ENCODE measurements around the gene TPI1.
"Not testable (repeated sequence)": the region's sequence is repeated elsewhere in the genome, so short reads cannot be mapped to it uniquely, and the experiment has no call there.

TPI1 gene

GRCh38 chr12:6847676-6848075 lies 19.7 kb upstream of the TPI1 start:
- no peak for DNase-seq (ENCODE audit: low read depth in 2 of 2)

GRCh38 chr12:6849427-6849826 lies 17.9 kb upstream of the TPI1 start:
- no peak for DNase-seq (ENCODE audit: low read depth in 2 of 2)

GRCh38 chr12:6849976-6850560 lies 17.3 kb upstream of the TPI1 start:
- no peak for DNase-seq (ENCODE audit: low read depth in 2 of 2)

DNA sequence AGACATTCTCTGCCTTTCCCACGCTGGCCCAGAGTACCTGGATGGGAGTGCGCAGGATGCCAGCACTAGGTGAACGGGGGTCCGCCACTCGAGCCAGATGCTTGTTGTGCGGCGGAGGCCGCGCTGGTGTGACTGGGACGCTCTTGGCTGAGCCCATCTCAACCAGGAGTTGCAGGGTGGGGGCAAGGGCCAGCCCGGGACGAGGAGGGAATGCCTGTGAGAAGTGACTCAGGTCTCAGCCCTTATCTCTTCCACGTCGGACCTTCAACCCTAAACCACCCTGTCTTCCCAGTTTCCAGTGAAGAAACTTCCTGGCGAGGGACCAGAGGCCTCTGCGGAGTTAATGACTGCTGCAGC lies 16.6 kb upstream of the TPI1 start:
- no peak for DNase-seq (ENCODE audit: low read depth in 2 of 2)

DNA sequence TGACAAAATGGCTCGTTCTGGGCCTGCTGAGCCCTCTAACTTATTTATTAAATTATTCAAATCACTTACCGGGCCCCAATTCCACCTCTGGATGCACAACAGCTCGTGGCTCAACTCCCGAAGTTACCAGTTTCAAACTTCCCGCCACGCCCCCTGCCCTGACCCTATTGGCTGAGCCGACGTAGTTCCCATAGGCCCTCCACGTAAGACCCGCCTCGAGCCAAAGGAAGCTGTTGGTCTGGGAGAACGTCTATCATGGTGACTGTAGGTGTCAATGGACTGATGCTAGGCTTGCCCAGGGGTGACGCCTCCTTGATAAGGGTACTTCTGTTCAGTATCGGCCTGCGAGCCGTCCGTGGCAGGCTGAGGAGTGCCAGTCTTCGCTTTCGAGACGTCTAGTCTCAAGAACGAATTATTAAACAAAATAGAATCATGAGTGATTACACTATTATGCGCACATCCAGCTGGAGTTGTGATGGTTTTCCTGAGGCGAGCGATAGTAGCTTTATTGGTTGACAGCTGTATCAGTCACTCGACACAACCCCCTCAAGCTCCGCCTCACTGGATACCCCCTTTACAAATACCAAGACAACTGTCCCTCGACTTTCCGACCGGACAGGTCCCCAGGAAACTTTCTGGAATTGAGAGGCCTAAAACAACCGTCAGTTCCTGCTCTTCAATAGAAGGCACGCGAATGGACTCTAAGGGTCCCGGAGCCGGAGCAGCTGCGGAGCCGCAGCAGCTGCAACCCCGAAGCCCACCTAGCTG lies 16.0 kb upstream of the TPI1 start, which contains the start of gene CDCA3:
TSS of gene CDCA3 (minus strand) at position 134 of the 768 bp plus-strand sequence. CDS start 334 bp downstream, outside the sequence.
- DNase-seq (ENCODE audit: low read depth in 2 of 2) = peak; percentile 88 to 89

DNA sequence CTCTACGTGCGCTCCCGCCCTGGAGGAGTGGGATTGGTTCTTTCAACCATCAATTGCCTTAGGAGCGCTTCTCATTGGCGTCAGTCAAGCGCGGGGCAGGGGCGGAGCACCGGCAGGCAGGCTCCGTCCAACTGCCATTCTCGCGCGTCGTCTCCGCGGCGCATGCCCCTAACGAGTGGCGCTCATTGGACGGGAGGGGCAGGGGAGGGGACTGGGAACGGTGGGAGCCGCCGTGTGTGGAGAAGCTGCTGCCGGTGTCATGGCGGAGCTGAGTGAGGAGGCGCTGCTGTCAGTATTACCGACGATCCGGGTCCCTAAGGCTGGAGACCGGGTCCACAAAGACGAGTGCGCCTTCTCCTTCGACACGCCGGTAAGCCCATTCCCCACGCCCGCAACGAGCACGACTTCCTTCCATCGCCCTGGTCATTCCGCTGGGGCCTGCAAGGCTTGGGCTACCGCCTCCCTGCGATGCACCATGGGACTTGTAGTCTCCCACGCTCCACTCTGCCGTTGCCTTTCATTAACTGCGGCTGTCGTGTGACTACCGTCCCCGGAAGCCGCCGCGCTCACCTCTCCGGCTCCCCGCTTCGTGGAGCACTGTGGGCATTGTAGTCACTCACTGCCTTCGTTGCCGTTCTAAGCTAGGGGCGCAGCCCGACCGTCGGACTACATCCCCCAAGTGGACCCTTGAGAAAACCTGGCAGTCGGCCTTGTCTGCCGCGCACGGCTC lies 15.2 kb upstream of the TPI1 start, which contains the start of gene USP5:
TSS of gene USP5 (plus strand) at position 230 of the 730 bp plus-strand sequence. CDS start at position 260, 30 bp downstream.
- peak; percentile 99 for DNase-seq (ENCODE audit: low read depth in 2 of 2)

DNA sequence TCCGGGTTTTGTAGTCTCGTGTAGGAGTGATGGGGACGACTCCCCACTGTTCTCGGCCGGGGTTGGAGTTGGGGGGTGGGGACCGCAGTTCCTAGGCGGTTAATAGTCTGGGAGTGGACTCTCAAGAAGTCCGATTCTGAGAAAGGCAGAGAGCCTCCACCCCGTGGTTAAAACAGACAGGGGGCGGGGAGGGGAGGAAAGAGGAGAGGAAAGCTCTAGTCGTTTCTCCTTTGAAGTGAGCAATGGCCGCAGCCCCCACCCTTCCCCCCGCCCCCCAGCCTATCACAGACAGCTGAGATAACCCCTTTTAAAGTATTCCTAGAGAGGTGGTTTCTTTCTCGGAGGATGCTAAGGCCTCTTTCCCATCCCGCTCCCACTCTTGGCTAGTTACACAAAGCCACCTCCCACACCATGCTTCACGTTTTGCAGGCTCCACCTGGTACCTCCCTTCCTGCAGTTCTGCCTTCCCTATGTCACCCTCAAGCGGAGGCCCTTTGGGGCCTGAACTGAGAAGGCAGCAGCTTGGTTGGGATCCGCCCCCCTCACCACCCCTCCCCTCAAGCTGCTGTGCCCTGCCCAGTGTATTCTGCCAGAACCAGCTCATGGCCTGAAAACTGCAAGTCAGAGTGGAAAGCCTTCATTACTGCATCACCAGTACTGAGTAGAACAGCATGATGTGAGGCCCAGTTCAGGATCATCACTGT lies 14.5 kb upstream of the TPI1 start:
- DNase-seq (ENCODE audit: low read depth in 2 of 2) = peak; percentile 52 to 73

DNA sequence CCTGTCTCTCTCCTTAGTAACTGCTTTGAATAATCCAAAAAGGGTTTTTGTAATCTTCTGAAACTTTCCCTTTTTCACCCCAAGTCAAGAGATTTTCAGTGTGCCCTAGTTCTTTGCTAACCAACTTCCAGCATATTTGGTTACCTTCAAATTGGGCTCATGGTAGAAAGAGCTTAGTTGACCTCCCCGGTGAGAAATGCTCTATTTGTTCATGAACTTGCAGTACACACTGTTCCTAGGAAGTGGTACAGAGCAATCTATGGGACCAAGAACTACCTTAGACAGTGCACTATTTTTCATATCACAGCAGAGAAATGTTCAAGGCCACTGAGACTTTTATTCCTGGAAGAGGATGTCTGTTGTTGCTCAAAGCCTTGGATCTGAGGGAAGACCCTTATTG lies 13.7 kb upstream of the TPI1 start:
- DNase-seq (ENCODE audit: low read depth in 2 of 2) = no peak

GRCh38 chr12:6854036-6854435 lies 13.3 kb upstream of the TPI1 start:
- DNase-seq (ENCODE audit: low read depth in 2 of 2) = no peak

GRCh38 chr12:6855322-6855721 lies 12.0 kb upstream of the TPI1 start:
- no peak for DNase-seq (ENCODE audit: low read depth in 2 of 2)

DNA sequence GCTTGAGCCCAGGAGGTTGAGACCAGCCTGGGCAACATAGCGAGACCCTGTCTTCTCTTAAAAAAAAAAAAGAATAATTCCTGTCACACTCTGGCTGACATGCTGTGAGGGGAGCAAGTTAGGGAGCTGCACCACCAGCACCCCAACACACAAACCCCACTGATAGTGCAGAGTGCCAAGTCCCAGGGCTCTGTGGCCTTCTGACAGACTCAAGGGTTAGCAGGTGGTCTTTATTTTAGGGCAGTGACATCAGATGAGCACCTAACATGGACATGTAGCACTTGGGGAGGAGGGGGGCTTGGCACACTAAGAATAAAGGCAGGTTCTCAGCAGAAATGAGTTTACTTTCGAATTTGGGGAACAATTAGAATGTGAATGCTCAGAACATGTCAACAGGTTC lies 8.5 kb upstream of the TPI1 start:
- DNase-seq (ENCODE audit: low read depth in 2 of 2) = no peak

- no peak for DNase-seq (ENCODE audit: low read depth in 2 of 2)
These were observed 7.2 kb upstream of the TPI1 start for GRCh38 chr12:6860116-6860515.

DNA sequence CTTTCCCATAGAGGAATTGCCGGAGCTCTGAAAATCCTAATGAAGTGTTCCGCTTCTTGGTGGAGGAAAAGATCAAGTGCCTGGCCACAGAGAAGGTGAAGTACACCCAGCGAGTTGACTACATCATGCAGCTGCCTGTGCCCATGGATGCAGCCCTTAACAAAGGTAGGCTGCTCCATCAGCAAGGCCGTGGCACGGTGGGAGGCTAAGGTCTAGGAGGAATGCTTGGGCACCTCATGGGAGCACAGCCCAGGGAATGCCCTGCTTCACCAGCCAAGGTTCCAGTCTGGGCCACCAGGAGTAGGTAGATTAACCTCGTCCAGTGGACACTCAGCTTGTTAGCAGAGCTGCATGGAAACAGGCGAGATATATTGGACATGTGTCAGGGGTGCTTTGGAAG lies 6.4 kb upstream of the TPI1 start:
- no peak for DNase-seq (ENCODE audit: low read depth in 2 of 2)

DNA sequence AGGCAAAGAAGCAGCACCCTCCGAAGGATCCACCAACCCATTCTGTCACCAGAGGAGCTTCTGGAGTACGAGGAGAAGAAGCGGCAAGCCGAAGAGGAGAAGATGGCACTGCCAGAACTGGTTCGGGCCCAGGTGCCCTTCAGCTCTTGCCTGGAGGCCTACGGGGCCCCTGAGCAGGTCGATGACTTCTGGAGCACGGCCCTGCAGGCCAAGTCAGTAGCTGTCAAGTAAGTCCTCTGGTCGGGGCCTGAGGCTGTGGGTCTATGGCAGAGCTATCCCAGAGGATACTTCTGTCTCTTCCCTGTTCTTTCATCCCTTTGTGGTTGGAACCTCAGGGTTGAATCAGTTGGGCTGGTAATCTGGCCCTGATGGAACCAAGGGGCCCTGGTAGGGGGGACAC lies 5.9 kb upstream of the TPI1 start:
- no peak for DNase-seq (ENCODE audit: low read depth in 2 of 2)

DNA sequence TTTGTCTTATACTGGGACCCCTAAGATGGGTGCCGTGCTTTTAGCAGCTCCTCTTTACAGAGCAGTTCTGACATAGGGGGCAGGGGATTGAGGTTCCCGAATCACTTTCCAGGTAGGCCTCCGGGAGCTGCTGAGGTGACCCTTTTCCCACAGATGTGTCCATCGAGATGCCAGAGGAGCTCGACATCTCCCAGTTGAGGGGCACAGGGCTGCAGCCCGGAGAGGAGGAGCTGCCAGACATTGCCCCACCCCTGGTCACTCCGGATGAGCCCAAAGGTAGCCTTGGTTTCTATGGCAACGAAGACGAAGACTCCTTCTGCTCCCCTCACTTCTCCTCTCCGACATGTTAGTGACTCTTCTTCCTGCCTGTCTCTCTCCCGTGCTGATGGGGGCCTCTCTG lies 4.3 kb upstream of the TPI1 start:
- DNase-seq (ENCODE audit: low read depth in 2 of 2) = no peak

DNA sequence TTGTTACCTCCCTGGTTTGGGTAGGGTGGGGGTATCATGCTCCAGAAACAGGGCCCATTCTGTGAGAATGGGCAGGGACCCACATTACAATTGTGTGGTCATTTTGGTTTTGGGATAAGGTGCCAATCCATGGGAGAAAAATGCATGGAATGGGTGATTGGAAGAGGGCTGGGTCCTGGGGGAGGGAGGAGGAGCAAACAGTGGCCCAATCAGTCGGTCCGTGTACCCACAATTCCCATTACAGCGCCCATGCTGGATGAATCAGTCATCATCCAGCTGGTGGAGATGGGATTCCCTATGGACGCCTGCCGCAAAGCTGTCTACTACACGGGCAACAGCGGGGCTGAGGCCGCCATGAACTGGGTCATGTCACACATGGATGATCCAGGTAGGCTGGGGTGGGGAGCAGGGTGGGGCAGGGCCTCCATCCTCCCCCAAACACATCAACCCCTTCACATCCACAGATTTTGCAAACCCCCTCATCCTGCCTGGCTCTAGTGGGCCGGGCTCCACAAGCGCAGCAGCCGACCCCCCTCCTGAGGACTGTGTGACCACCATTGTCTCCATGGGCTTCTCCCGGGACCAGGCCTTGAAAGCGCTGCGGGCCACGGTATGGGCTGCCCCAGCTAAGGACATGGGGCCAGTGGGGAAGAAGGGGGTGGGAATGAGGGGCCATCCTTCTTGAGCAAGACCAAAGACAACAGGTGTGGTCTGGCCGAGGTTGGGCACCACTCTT lies 3.6 kb upstream of the TPI1 start:
- no peak for DNase-seq (ENCODE audit: low read depth in 2 of 2)

DNA sequence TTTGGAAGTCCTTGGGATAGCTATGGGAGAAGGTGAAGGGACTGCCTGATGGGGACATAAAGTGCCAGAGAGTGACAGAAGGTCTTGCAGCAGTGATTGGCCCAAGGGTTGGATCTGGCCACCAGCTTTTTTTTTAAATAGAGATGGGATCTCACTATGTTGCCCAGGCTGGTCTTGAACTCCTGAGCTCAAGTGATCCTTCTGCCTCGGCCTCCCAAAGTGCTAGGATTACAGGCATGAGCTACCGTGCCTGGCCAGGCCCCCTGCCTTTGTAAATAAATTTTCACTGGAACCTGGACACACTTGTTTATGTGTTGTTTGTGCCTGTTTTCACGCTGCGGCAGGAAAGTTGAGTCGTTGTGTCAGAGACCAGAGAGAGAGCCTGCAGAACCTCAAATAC lies 2.0 kb upstream of the TPI1 start:
- not testable (repeated sequence) for DNase-seq (ENCODE audit: low read depth in 2 of 2)

DNA sequence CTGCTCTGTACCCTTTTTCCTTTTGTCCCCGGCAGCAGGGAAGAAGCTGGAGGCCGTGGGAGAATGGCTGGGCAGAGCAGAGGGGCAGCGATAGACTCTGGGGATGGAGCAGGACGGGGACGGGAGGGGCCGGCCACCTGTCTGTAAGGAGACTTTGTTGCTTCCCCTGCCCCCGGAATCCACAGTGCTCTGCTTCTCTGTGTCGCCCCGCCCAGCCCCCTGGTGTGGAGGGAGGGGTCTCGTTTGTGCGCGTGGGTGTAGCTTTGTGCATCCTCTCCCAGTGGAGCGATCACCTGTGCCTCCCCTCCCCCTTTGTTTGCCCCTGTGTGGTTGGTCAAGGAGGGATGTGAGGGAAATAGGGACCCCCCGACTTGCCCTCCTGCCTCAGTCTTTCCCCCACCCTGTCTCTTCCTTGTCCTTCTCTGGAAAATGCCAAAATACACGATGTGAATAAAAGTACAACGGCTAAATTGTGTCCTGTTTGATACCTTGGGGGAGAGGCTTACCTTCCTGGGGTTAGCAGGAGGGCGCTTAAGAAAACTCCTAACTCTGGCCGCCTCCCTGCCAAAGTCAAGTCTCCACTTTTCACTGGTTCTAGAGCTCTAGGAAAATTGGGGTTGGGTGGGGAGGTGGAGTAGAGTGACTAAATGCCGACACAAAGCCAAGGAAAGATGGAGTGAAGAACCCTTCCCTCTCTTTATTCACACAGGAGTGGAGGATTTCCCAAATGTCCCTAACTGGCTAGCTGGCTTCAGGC lies 990 bp upstream of the TPI1 start:
- no peak for DNase-seq (ENCODE audit: low read depth in 2 of 2)

DNA sequence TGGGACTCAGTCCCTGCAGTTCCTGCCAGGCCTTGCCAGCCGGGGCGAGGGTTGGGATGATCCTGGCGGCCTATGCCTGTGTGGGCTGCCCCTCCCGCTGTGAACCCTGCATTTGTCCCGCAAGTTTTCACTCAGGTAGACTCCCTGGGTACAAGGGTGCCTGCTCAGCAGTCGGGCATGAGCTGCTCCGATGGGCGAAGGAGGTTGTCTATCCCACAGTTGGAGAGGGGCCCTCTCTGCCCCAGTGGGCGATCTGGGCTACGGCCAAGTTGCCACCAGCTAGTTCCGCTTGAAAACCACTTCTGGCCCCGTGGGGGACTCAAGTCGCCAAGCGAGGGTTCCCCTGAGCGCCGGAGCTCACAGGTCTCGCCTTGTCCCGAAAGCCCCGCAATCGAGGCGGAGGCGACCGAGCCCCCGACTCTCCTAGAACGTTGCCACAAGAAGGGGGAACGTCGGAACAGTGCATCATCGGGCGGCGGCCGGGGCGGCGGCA lies 365 bp upstream of the TPI1 start:
- no peak for DNase-seq (ENCODE audit: low read depth in 2 of 2)

DNA sequence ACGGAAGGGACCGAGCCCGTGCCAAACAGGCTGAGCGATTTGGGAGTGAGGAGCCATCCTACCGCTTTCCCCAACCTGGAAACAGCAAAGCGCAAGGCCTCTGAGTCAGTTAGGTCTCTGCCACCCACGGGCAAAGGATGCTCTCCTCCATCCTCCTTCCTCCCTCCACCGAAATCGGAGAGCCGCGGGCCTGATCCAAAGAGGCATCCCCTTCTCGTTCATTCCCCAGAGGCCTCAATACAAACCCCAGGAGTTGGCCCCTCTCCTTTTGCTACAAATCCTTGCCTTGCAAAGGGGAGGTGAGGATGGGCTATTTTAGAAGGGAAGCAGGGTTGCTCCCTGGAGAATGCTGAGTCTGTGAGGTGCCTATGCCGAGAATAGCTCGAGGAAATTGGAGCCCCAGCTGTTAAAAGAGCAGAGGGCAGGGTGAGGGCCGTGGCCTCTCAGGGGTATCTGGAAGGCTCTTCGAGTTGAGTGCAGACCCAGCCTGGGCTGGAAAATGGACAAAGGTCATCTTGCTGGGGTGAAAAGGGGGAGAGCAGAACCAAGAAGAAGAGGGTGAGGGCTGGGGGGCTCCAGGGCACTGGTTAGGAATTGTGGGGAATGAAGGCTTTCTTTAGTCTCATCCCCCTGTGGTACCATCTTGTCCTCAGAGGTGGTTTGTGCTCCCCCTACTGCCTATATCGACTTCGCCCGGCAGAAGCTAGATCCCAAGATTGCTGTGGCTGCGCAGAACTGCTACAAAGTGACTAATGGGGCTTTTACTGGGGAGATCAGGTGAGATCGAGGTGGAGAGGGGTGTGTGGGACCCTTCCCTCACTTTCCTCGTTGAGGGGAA lies 1.1 kb downstream of the TPI1 start:
- DNase-seq (ENCODE audit: low read depth in 2 of 2) = no peak
